Femur (tissue), 1 donor: ENCODE data around the gene AFAP1.
"Not testable (repeated sequence)": the region's sequence is repeated elsewhere in the genome, so short reads cannot be mapped to it uniquely, and the experiment has no call there.

Experiments
- DNase-seq: peaks from one replicate; pipeline ENCODE4 v3.0.0-alpha.2; 2017

Gene AFAP1

GRCh38 chr4:7945709-7946380 is 6.2 kb upstream of the AFAP1 start:
- peak; percentile 54 for DNase-seq

- DNase-seq: no peak
Measured at GRCh38 chr4:7944599-7945220, 5.0 kb upstream of the AFAP1 start.

GRCh38 chr4:7943688-7944087 is 4.0 kb upstream of the AFAP1 start:
- not testable (repeated sequence) for DNase-seq

GRCh38 chr4:7943211-7943610 is 3.5 kb upstream of the AFAP1 start:
- no peak for DNase-seq

GRCh38 chr4:7941965-7942496 is 2.4 kb upstream of the AFAP1 start:
- no peak for DNase-seq

- no peak for DNase-seq
Measured at GRCh38 chr4:7941111-7941964, 1.7 kb upstream of the AFAP1 start.

GRCh38 chr4:7938609-7939376 is 868 bp downstream of the AFAP1 start:
- DNase-seq: peak; percentile 61

- no peak for DNase-seq
Measured at GRCh38 chr4:7938266-7938608, 1.4 kb downstream of the AFAP1 start.

GRCh38 chr4:7937006-7937405 is 2.7 kb downstream of the AFAP1 start:
- no peak for DNase-seq

GRCh38 chr4:7933651-7934510 is 5.8 kb downstream of the AFAP1 start:
- no peak for DNase-seq

- no peak for DNase-seq
Measured at GRCh38 chr4:7932287-7932686, 7.4 kb downstream of the AFAP1 start.

- DNase-seq: peak; percentile 60
Measured at GRCh38 chr4:7929118-7929951, 10.3 kb downstream of the AFAP1 start.

- no peak for DNase-seq
Measured at GRCh38 chr4:7928711-7929110, 10.9 kb downstream of the AFAP1 start.

- DNase-seq: no peak
Measured at GRCh38 chr4:7926822-7927221, 12.8 kb downstream of the AFAP1 start.

GRCh38 chr4:7924570-7924969 is 15.1 kb downstream of the AFAP1 start:
- no peak for DNase-seq

- DNase-seq: no peak
Measured at GRCh38 chr4:7924163-7924562, 15.5 kb downstream of the AFAP1 start.

- no peak for DNase-seq
Measured at GRCh38 chr4:7922466-7922865, 17.2 kb downstream of the AFAP1 start.

- DNase-seq: no peak
Measured at GRCh38 chr4:7918981-7919380, 20.7 kb downstream of the AFAP1 start.

GRCh38 chr4:7918187-7918586 is 21.5 kb downstream of the AFAP1 start:
- DNase-seq: not testable (repeated sequence)

GRCh38 chr4:7917669-7918068 is 22.0 kb downstream of the AFAP1 start:
- DNase-seq: no peak

GRCh38 chr4:7915875-7916242 is 23.8 kb downstream of the AFAP1 start:
- no peak for DNase-seq
